Dermis microvascular lymphatic vessel endothelial cell (primary cell): ENCODE data around the gene CACNA2D3. TPM values are rescaled to one million over a fixed set of nuclear protein-coding genes. Genes with fewer than 3 reads are reported as not detected.

Source experiments
- DNase-seq, 2 donors: peaks; one replicate each; pipeline versions ENCODE4 v3.0.0 to v3.0.0-alpha.2; 2010; ENCODE audit warnings: low read depth in 2 of 2
- total RNA-seq: library from RNA; depleted of rRNA; stranded (reverse); fragments of >200 nt; gene quantifications from 2 replicates; pipeline ENCODE4 v1.2.1, GENCODE V29; 2014

CACNA2D3 gene
- total RNA-seq, 1 donor from 2014 or later = not detected

GRCh38 chr3:54874816-54875556 is 752.6 kb downstream of the CACNA2D3 start:
- DNase-seq = no peak

GRCh38 chr3:54875596-54876268 is 753.4 kb downstream of the CACNA2D3 start:
- no peak for DNase-seq

- no peak for DNase-seq
These were observed 754.3 kb downstream of the CACNA2D3 start for GRCh38 chr3:54876694-54877093.

GRCh38 chr3:54877730-54878129 is 755.4 kb downstream of the CACNA2D3 start:
- no peak for DNase-seq

GRCh38 chr3:54878145-54878544 is 755.8 kb downstream of the CACNA2D3 start:
- no peak for DNase-seq

GRCh38 chr3:54882129-54882833 is 759.9 kb downstream of the CACNA2D3 start:
- DNase-seq = no peak

- DNase-seq = no peak
These were observed 765.8 kb downstream of the CACNA2D3 start for GRCh38 chr3:54888162-54888561.

GRCh38 chr3:54888873-54889272 is 766.5 kb downstream of the CACNA2D3 start:
- DNase-seq = no peak

GRCh38 chr3:54889731-54890130 is 767.4 kb downstream of the CACNA2D3 start:
- no peak for DNase-seq

GRCh38 chr3:54891540-54891897 is 769.2 kb downstream of the CACNA2D3 start:
- DNase-seq = no peak

- DNase-seq = no peak
These were observed 769.8 kb downstream of the CACNA2D3 start for GRCh38 chr3:54892168-54892567.

- no peak for DNase-seq
These were observed 773.3 kb downstream of the CACNA2D3 start for GRCh38 chr3:54895613-54896012.

- DNase-seq = no peak
These were observed 774.8 kb downstream of the CACNA2D3 start for GRCh38 chr3:54897028-54897711.

- no peak for DNase-seq
These were observed 776.9 kb downstream of the CACNA2D3 start for GRCh38 chr3:54899273-54899672.

- DNase-seq = no peak
These were observed 778.7 kb downstream of the CACNA2D3 start for GRCh38 chr3:54900838-54901591.

GRCh38 chr3:54901906-54902685 is 779.7 kb downstream of the CACNA2D3 start:
- no peak for DNase-seq

GRCh38 chr3:54905261-54905888 is 783.0 kb downstream of the CACNA2D3 start:
- no peak for DNase-seq

GRCh38 chr3:54905920-54906319 is 783.6 kb downstream of the CACNA2D3 start:
- DNase-seq = no peak

GRCh38 chr3:54906763-54907162 is 784.4 kb downstream of the CACNA2D3 start:
- DNase-seq = no peak

GRCh38 chr3:54909191-54909590 is 786.8 kb downstream of the CACNA2D3 start:
- no peak for DNase-seq
